Endothelial cell of umbilical vein (primary cell): Measurements from ENCODE around the gene SFXN2.

Experiments
- EZH2 ChIP-seq: IDR thresholded peaks from 2 replicates; pipeline ENCODE4 v1.6.1; 2012; ENCODE audit warnings: borderline replicate concordance, low read depth, mild to moderate bottlenecking, moderate library complexity, low read length, inconsistent platforms; ENCODE audit not compliant: severe bottlenecking
- FOS ChIP-seq: IDR thresholded peaks from 2 replicates; pipeline ENCODE4 v1.6.1; 2011; ENCODE audit warnings: mild to moderate bottlenecking, low read length, moderate library complexity, borderline replicate concordance; ENCODE audit not compliant: insufficient read depth
- GATA2 ChIP-seq: IDR thresholded peaks from 2 replicates; pipeline ENCODE4 v1.7.0; 2011; ENCODE audit warnings: low read depth, mild to moderate bottlenecking, moderate library complexity, mixed read lengths, low read length; ENCODE audit not compliant: insufficient read length, insufficient read depth
- MYC ChIP-seq: IDR thresholded peaks from one replicate; pipeline ENCODE4 v1.6.1; 2011; ENCODE audit warnings: mild to moderate bottlenecking, low read depth, low read length
- POLR2A ChIP-seq: IDR thresholded peaks from 2 replicates; pipeline ENCODE4 v1.6.1; 2012; ENCODE audit warnings: low read depth, mild to moderate bottlenecking, control low read depth, low read length
- TF ChIP-seq, protein P1 (sequence below), 2 donors: IDR thresholded peaks; 1 replicate in 1 of 2; 2 replicates in 1 of 2; pipeline ENCODE4 v1.5.1; 2011; ENCODE audit warnings: low read length in 2 of 2, mild to moderate bottlenecking in 2 of 2, moderate library complexity in 2 of 2, control low read depth in 1 of 2, inconsistent platforms in 1 of 2, low read depth in 1 of 2; ENCODE audit not compliant: insufficient read depth in 1 of 2; ENCODE audit errors: extremely low read depth in 1 of 2

DNA sequence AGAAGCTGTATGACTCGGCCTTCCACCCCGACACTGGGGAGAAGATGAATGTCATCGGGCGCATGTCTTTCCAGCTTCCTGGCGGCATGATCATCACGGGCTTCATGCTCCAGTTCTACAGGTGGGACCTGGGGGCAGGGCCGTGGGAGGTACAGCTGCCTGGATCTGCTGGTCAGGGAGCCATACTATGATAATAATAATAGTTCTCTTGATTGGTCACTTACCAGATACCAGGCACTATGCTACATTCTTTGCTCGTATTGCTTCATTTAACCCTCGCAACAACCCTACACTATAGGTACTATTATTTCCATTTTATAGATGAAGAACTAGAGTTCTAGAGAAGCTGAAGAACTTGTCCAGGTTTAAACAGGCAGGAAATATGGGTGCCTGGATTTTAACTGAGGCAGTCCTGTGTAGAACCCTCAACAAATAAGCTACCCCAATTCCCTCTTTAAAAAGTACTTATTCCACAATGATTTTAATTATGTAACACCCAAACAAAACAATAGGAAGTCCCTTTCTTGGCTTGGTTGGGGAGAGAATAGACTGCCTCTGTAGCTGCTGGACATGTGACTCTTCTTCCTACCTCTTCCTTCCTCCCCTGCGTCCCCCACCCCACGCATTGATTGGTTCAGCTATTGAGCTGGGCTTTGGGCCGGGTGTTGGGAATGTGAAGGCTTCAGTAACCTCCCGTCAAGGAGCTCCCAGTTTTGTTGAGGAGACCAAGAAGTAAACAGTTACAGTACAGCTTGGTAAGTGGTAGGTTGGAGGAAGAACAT lies 12.8 kb downstream of the SFXN2 start:
- no peak for TF ChIP-seq POLR2A
- TF ChIP-seq, protein P1, sequence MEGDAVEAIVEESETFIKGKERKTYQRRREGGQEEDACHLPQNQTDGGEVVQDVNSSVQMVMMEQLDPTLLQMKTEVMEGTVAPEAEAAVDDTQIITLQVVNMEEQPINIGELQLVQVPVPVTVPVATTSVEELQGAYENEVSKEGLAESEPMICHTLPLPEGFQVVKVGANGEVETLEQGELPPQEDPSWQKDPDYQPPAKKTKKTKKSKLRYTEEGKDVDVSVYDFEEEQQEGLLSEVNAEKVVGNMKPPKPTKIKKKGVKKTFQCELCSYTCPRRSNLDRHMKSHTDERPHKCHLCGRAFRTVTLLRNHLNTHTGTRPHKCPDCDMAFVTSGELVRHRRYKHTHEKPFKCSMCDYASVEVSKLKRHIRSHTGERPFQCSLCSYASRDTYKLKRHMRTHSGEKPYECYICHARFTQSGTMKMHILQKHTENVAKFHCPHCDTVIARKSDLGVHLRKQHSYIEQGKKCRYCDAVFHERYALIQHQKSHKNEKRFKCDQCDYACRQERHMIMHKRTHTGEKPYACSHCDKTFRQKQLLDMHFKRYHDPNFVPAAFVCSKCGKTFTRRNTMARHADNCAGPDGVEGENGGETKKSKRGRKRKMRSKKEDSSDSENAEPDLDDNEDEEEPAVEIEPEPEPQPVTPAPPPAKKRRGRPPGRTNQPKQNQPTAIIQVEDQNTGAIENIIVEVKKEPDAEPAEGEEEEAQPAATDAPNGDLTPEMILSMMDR (IDR thresholded peaks at IDR 0.05; ENCODE audit: extremely low read depth in 1 of 2, insufficient read depth in 1 of 2, low read depth in 1 of 2, low read length in 2 of 2) = no peak
- TF ChIP-seq FOS = no peak
- TF ChIP-seq EZH2 = no peak
- TF ChIP-seq MYC = no peak
- TF ChIP-seq GATA2 = no peak
